ENCODE results near the gene PPIE.

Gene PPIE

GRCh38 chr1:39738622-39739366 is at the start of gene PPIE:
Gene PPIE (plus strand): TSS chr1:39738882. CDS start chr1:39738901, 19 bp downstream.
- TF ChIP-seq NFIC (IDR thresholded peaks at IDR 0.05) (no peak), TAF1 (IDR thresholded peaks at IDR 0.05; ENCODE audit: low read depth) (peak; percentile 72), CREB1 (IDR thresholded peaks at IDR 0.05; ENCODE audit: low read depth) (no peak), ZBTB7A (IDR thresholded peaks at IDR 0.05; ENCODE audit: low read depth) (peak; percentile 56; the same call in 1 of the 2 replicates), REST (IDR thresholded peaks at IDR 0.05; ENCODE audit: low read depth) (no peak), EGR1 (IDR thresholded peaks at IDR 0.05) (peak; percentile 11; the same call in 1 of the 2 replicates), EP300 (IDR thresholded peaks at IDR 0.05; ENCODE audit: borderline replicate concordance) (no peak), RAD21 (IDR thresholded peaks at IDR 0.05; ENCODE audit: low read depth) (no peak), CEBPB (IDR thresholded peaks at IDR 0.05) (no peak), USF1 (IDR thresholded peaks at IDR 0.05) (no peak), YY1 (IDR thresholded peaks at IDR 0.05; ENCODE audit: low read depth) (peak; percentile 94), FOXM1 (IDR thresholded peaks at IDR 0.05; ENCODE audit: borderline replicate concordance, low read depth) (no peak), TCF12 (IDR thresholded peaks at IDR 0.05; ENCODE audit: low read depth) (peak; percentile 37), MAX (IDR thresholded peaks at IDR 0.05) (peak; percentile 92)

GRCh38 chr1:39689214-39689613 is 49.5 kb upstream of the PPIE start:
- TF ChIP-seq CREB1 (IDR thresholded peaks at IDR 0.05; ENCODE audit: low read depth): no peak
- no peak for TF ChIP-seq USF1 (IDR thresholded peaks at IDR 0.05)
- TF ChIP-seq EP300 (IDR thresholded peaks at IDR 0.05; ENCODE audit: borderline replicate concordance): no peak
- no peak for TF ChIP-seq EGR1 (IDR thresholded peaks at IDR 0.05)
- TF ChIP-seq ZBTB7A (IDR thresholded peaks at IDR 0.05; ENCODE audit: low read depth): no peak

- no peak for TF ChIP-seq RAD21 (IDR thresholded peaks at IDR 0.05; ENCODE audit: low read depth)
- TF ChIP-seq YY1 (IDR thresholded peaks at IDR 0.05; ENCODE audit: low read depth): no peak
- no peak for TF ChIP-seq NFIC (IDR thresholded peaks at IDR 0.05)
- TF ChIP-seq USF1 (IDR thresholded peaks at IDR 0.05): no peak
- TF ChIP-seq EP300 (IDR thresholded peaks at IDR 0.05; ENCODE audit: borderline replicate concordance): no peak
- TF ChIP-seq CREB1 (IDR thresholded peaks at IDR 0.05; ENCODE audit: low read depth): no peak
- TF ChIP-seq FOXM1 (IDR thresholded peaks at IDR 0.05; ENCODE audit: borderline replicate concordance, low read depth): no peak
- TF ChIP-seq TEAD4 (IDR thresholded peaks at IDR 0.05): no peak
- TF ChIP-seq MAX (IDR thresholded peaks at IDR 0.05): no peak
- no peak for TF ChIP-seq CEBPB (IDR thresholded peaks at IDR 0.05)
- TF ChIP-seq ZBTB7A (IDR thresholded peaks at IDR 0.05; ENCODE audit: low read depth): no peak
These were observed 49.0 kb upstream of the PPIE start for GRCh38 chr1:39689635-39690034.

GRCh38 chr1:39690225-39690624 is 48.5 kb upstream of the PPIE start:
- TF ChIP-seq TCF12 (IDR thresholded peaks at IDR 0.05; ENCODE audit: low read depth): no peak
- TF ChIP-seq REST (IDR thresholded peaks at IDR 0.05; ENCODE audit: low read depth): no peak
- TF ChIP-seq CREB1 (IDR thresholded peaks at IDR 0.05; ENCODE audit: low read depth): no peak

- no peak for TF ChIP-seq TCF12 (IDR thresholded peaks at IDR 0.05; ENCODE audit: low read depth)
- no peak for TF ChIP-seq EP300 (IDR thresholded peaks at IDR 0.05; ENCODE audit: borderline replicate concordance)
- TF ChIP-seq RAD21 (IDR thresholded peaks at IDR 0.05; ENCODE audit: low read depth): no peak
- TF ChIP-seq NFIC (IDR thresholded peaks at IDR 0.05): no peak
- no peak for TF ChIP-seq CREB1 (IDR thresholded peaks at IDR 0.05; ENCODE audit: low read depth)
- no peak for TF ChIP-seq MAX (IDR thresholded peaks at IDR 0.05)
- no peak for TF ChIP-seq USF1 (IDR thresholded peaks at IDR 0.05)
- TF ChIP-seq CEBPB (IDR thresholded peaks at IDR 0.05): no peak
- no peak for TF ChIP-seq YY1 (IDR thresholded peaks at IDR 0.05; ENCODE audit: low read depth)
- no peak for TF ChIP-seq TAF1 (IDR thresholded peaks at IDR 0.05; ENCODE audit: low read depth)
- no peak for TF ChIP-seq FOXM1 (IDR thresholded peaks at IDR 0.05; ENCODE audit: borderline replicate concordance, low read depth)
- no peak for TF ChIP-seq EGR1 (IDR thresholded peaks at IDR 0.05)
- no peak; the same call in 1 of the 2 replicates for TF ChIP-seq ZBTB7A (IDR thresholded peaks at IDR 0.05; ENCODE audit: low read depth)
- TF ChIP-seq REST (IDR thresholded peaks at IDR 0.05; ENCODE audit: low read depth): no peak
- TF ChIP-seq TEAD4 (IDR thresholded peaks at IDR 0.05): no peak
These were observed 47.8 kb upstream of the PPIE start for GRCh38 chr1:39690794-39691382.

Measured in Ishikawa (cell line).